GM12878 (cell line): ENCODE results near the gene MEGF11. TPM values are rescaled to one million over a fixed set of nuclear protein-coding genes. Genes with fewer than 3 reads are reported as not detected.
A peak's percentile ranks its signal among the peaks of the same experiment; 100 is the strongest.

Experiments used
- ATAC-seq: fragments of 200-7000 bp; cut with Tn5 transposase; 3 replicates; pipeline ENCODE4 v1.9.1; 2020; ENCODE audit warnings: mild to moderate bottlenecking, moderate library complexity
- BruUV-seq: library from RNA; stranded (reverse); fragments of 400-500 nt; replicated peaks from 2 replicates; lab custom pipeline; 2021; lab: Mats Ljungman, UMichigan
- CTCF ChIA-PET: fragments of 300-600 bp; sonication (Branson Sonifier 250); formaldehyde crosslinking; extraction: SDS; loops from one replicate; lab custom pipeline; 2021; ENCODE audit warnings: inconsistent platforms; lab: Yijun Ruan, JAX
- POLR2A ChIA-PET: fragments of 350-600 bp; formaldehyde crosslinking; extraction: SDS; loops from one replicate; lab custom pipeline; 2021; ENCODE audit warnings: inconsistent platforms; lab: Charles Lee
- RAD21 ChIA-PET: fragments of 300-600 bp; sonication (Branson Sonifier 250); formaldehyde crosslinking; loops from one replicate; lab custom pipeline; 2023; ENCODE audit warnings: antibody characterized with exemption; ENCODE audit not compliant: unreplicated experiment; lab: Charles Lee
- SMC1A ChIA-PET: fragments of 300-600 bp; sonication (Branson Sonifier 250); formaldehyde crosslinking; loops from one replicate; lab custom pipeline; 2023; ENCODE audit not compliant: unreplicated experiment, uncharacterized antibody; lab: Charles Lee
- DNase-seq: peaks from one replicate; pipeline ENCODE4 v3.0.0-alpha.2; 2011; ENCODE audit warnings: low read depth, low spot score
- FAIRE-seq: peaks from 3 replicates; lab custom pipeline; 2011; peaks lifted over from hg19 to GRCh38; lab: Jason Lieb, UNC
- H2AFZ ChIP-seq: 2 replicates; pipeline ENCODE4 v1.6.0; 2011; ENCODE audit warnings: low read depth, low read length, control low read depth; ENCODE audit not compliant: control insufficient read depth
- H3K27ac ChIP-seq: 2 replicates; pipeline ENCODE4 v1.5.1; 2011; ENCODE audit warnings: control low read depth; ENCODE audit not compliant: control insufficient read depth, insufficient read depth
- H3K27me3 ChIP-seq, 2 experiments: replicated peaks in 1 of 2; 2 replicates each; pipeline versions ENCODE4 v1.6.0 to v1.6.1; 2011; ENCODE audit warnings: low read length in 1 of 2; ENCODE audit not compliant: control insufficient read depth in 2 of 2, insufficient read depth in 2 of 2
- H3K36me3 ChIP-seq, 2 experiments: 2 replicates each; pipeline ENCODE4 v1.5.1; 2011; ENCODE audit warnings: low read length in 1 of 2; ENCODE audit not compliant: control insufficient read depth in 2 of 2, insufficient read depth in 2 of 2
- H3K4me1 ChIP-seq: 2 replicates; pipeline ENCODE4 v1.6.1; 2011; ENCODE audit warnings: mild to moderate bottlenecking, low read length, moderate library complexity, mixed read lengths; ENCODE audit not compliant: control insufficient read depth, insufficient read depth
- H3K4me2 ChIP-seq: 2 replicates; pipeline ENCODE4 v1.6.0; 2011; ENCODE audit warnings: control low read depth; ENCODE audit not compliant: control insufficient read depth, insufficient read depth
- H3K4me3 ChIP-seq: fragments of 200-600 bp; sonication (generic); 2 replicates; pipeline ENCODE4 v1.5.1; 2016
- H3K79me2 ChIP-seq: 2 replicates; pipeline ENCODE4 v1.6.0; 2011; ENCODE audit warnings: low read length; ENCODE audit not compliant: control insufficient read depth, insufficient read depth
- H3K9ac ChIP-seq: 2 replicates; pipeline ENCODE4 v1.8.0; 2011; ENCODE audit warnings: low read length, control low read depth, mixed read lengths; ENCODE audit not compliant: control insufficient read depth, insufficient read depth
- H3K9me3 ChIP-seq: replicated peaks from 3 replicates; pipeline ENCODE4 v1.5.1; 2011; ENCODE audit warnings: mild to moderate bottlenecking, low read length; ENCODE audit not compliant: control insufficient read depth, insufficient read depth
- H4K20me1 ChIP-seq: 2 replicates; pipeline ENCODE4 v1.6.0; 2011; ENCODE audit not compliant: control insufficient read depth, insufficient read depth
- ASH2L ChIP-seq: fragments of 300-600, 200-600 bp; sonication (generic); IDR thresholded peaks from 2 replicates; pipeline ENCODE4 v1.6.1; 2017; ENCODE audit warnings: low read depth, mild to moderate bottlenecking, borderline replicate concordance
- BMI1 ChIP-seq: fragments of 450-650 bp; IDR thresholded peaks from 2 replicates; pipeline ENCODE4 v1.6.1; 2016; ENCODE audit warnings: mild to moderate bottlenecking, moderate library complexity, borderline replicate concordance
- CBX5 ChIP-seq: sonication (generic); IDR thresholded peaks from 2 replicates; pipeline ENCODE4 v1.6.1; 2016; ENCODE audit warnings: low read depth, moderate library complexity, mild to moderate bottlenecking, inconsistent platforms
- CREB1 ChIP-seq: IDR thresholded peaks from 2 replicates; pipeline ENCODE4 v1.6.1; 2012; ENCODE audit warnings: low read depth, mild to moderate bottlenecking, inconsistent platforms
- EED ChIP-seq: sonication (generic); IDR thresholded peaks from 2 replicates; pipeline ENCODE4 v1.6.1; 2016; ENCODE audit warnings: antibody characterized with exemption, low read depth
- IKZF2 ChIP-seq, 2 experiments: fragments of 450-650 bp; IDR thresholded peaks; 2 replicates each; pipeline ENCODE4 v1.6.1; 2017; ENCODE audit warnings: mild to moderate bottlenecking in 2 of 2, moderate library complexity in 2 of 2
- MAX ChIP-seq: IDR thresholded peaks from 2 replicates; pipeline ENCODE4 v1.6.1; 2012; ENCODE audit warnings: low read depth, low read length, improper control_type of control experiment
- WGBS: methylation state at CpG from one replicate; pipeline ENCODE4 v1.1.6; 2016; ENCODE audit warnings: low lambda C conversion rate; ENCODE audit not compliant: insufficient replicate concordance, insufficient coverage; ENCODE audit errors: missing lambda C conversion rate; 5-methylcytosine and 5-hydroxymethylcytosine counted together
- in situ Hi-C: fragments of 300-500 bp; cut with MboI; formaldehyde crosslinking; loops from 9 replicates; pipeline ENCODE4 v1.14.3; 2018; ENCODE audit warnings: mixed read lengths
- intact Hi-C: fragments of 100-400 bp; cut with micrococcal nuclease; formaldehyde crosslinking; loops from one replicate; pipeline ENCODE4 v1.14.2; 2022; ENCODE audit not compliant: unreplicated experiment
- polyA plus RNA-seq, 11 experiments: library from polyadenylated mRNA; depleted of rRNA in 4 of 11; unstranded in 6 of 11; stranded (reverse) in 5 of 11; fragments of >200 nt; fragmentation: Nextera tagmentation in 4 of 11; fragmentation: Illumina TruSeq in 1 of 11; extraction: Ambion mirVana in 4 of 11; extraction: Trizol in 1 of 11; gene quantifications; 1 replicate in 1 of 11; 2 replicates in 10 of 11; pipeline versions ENCODE4 v1.2.1 to v1.2.3, GENCODE V29; 2011 to 2016; ENCODE audit warnings: inconsistent platforms in 2 of 11, missing spikeins in 2 of 11, low read depth in 1 of 11
- total RNA-seq, 4 experiments: library from RNA; depleted of rRNA in 3 of 4; stranded (reverse); fragments of >200 nt in 3 of 4; fragmentation: Illumina TruSeq in 1 of 4; extraction: Trizol in 1 of 4; gene quantifications; 2 replicates each; pipeline versions ENCODE4 v1.2.1 to v1.2.3, GENCODE V29; 2013 to 2021
- TF ChIP-seq, protein P1 (sequence below): fragments of 450-650 bp; IDR thresholded peaks from 2 replicates; pipeline ENCODE4 v1.6.1; 2016; ENCODE audit warnings: mild to moderate bottlenecking

MEGF11 gene
- total and polyA plus RNA-seq, 10 of the 15 experiments (the other 5 are each of a cell fraction or from before 2014, with no cell fraction given), result 0.03 to 1.7 (median 0.49) TPM

DNA sequence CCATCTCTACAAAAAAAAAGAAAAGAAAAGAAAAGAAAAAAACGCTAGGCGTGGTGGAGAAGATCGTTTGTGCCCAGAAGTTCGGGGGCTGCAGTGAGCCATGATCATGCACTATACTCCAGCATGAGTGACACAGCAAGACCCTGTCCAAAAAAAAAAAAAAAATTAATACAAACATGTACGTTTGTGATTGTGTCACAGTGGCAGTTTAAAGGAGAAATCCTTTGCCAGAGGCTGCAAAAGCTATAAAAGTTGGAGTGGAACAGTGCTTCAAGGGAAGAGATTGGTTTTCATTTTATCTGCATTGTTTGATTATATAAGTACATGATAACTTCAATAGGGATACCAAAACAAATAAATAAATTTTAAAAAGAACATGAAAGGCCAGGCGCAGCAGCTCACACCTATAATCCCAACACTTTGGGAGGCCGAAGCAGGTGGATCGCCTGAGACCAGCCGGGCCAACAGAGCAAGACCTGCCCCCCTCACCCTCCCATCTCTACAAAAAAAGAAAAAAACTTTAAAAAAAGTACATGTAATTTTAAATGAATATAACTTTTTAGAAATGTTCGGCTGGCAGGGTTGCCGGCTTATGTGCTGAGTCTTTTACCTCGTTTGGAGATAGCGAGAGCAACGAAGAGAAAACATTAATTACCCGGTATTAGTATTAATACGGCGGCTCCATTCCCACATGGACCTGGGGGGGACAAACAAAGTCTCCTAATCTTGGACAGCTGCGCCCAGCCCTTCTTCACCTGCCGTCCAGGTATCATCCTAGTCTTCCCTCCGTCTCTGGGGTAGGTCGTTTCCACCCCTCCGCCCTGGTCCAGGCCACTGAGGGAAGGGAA, 39.2 kb upstream of the MEGF11 start:
- H3K79me2 ChIP-seq, result peaks cover 28% of the 10 kb centered on the region
- TSS peak; percentile 88 for BruUV-seq
- no peak for FAIRE-seq
- peak overlapping the region; percentile 93 for H2AFZ ChIP-seq
- DNase-seq, result no peak
- H3K9me3 ChIP-seq, result no peaks in the 10 kb centered on the region
- H3K9ac ChIP-seq, result peak overlapping the region; percentile 65
- ChIA-PET SMC1A (interaction anchor here (0.6 to 2.8 kb wide), 7 partner anchors 9 to 423 kb away, joined by 3 to 10 read pairs (median 5); partner anchors contain the start of genes RAB11A and SNAPC5), CTCF (interaction anchor here (0.7 to 9.7 kb wide), 6 partner anchors 9 to 673 kb away, joined by 3 to 103 read pairs (median 6); partner anchors contain the start of gene SNAPC5), RAD21 (interaction anchor here (0.9 to 2.6 kb wide), 4 partner anchors 94 to 376 kb away, joined by 3 to 20 read pairs (median 5); partner anchors contain the start of genes MAP2K1 and SNAPC5), POLR2A (interaction anchor here (1.3 kb wide), 1 partner anchor 424 kb away, joined by 4 read pairs; the partner anchor contains the start of gene RAB11A)
- ATAC-seq, result no peak
- no peaks in the 10 kb centered on the region for H4K20me1 ChIP-seq
- 0 out of 2 replicates have a peak, but pooled peaks have one; percentile 3 for TF ChIP-seq MAX
- no peak for TF ChIP-seq BMI1
- TF ChIP-seq CREB1, result 0 out of 2 replicates have a peak, but pooled peaks have one; percentile 9
- peak; percentile 55; the same call in 1 of the 2 replicates for TF ChIP-seq ASH2L
- TF ChIP-seq, protein P1, sequence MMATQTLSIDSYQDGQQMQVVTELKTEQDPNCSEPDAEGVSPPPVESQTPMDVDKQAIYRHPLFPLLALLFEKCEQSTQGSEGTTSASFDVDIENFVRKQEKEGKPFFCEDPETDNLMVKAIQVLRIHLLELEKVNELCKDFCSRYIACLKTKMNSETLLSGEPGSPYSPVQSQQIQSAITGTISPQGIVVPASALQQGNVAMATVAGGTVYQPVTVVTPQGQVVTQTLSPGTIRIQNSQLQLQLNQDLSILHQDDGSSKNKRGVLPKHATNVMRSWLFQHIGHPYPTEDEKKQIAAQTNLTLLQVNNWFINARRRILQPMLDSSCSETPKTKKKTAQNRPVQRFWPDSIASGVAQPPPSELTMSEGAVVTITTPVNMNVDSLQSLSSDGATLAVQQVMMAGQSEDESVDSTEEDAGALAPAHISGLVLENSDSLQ, result 0 out of 2 replicates have a peak, but pooled peaks have one; percentile 7
- no peak for TF ChIP-seq CBX5
- peak; percentile 24 to 28; a peak in 2 of 4 replicates for TF ChIP-seq IKZF2 (IDR thresholded peaks at IDR 0.05)
- TF ChIP-seq EED, result peak; percentile 36; the same call in 1 of the 2 replicates
- peak overlapping the region; percentile 76 for H3K27ac ChIP-seq
- H3K4me1 ChIP-seq, result peaks cover 3% of the 10 kb centered on the region; the same call in 1 of the 2 replicates
- intact Hi-C loops, result loop anchor here (5.0 kb wide), 1 partner anchor 205 kb away; the partner anchor contains the start of gene SNAPC5
- in situ Hi-C loops, result no loop called here
- H3K27me3 ChIP-seq, result no peaks in the 10 kb centered on the region
- H3K4me3 ChIP-seq, result peak overlapping the region; percentile 71
- H3K4me2 ChIP-seq, result peak overlapping the region; percentile 74
- H3K36me3 ChIP-seq, result no peaks in the 10 kb centered on the region
- WGBS, result 26% methylated on average over 22 of the region's 22 CpGs
